Suprapubic skin (tissue), 4 donors: ENCODE measurements around the gene SLX1A. TPM values are rescaled to one million over a fixed set of nuclear protein-coding genes. Genes with fewer than 3 reads are reported as not detected.

Source experiments
- DNase-seq, 2 donors: peaks; one replicate each; pipeline ENCODE4 v3.0.0-alpha.2; 2019; ENCODE audit warnings: low spot score in 2 of 2
- H3K27ac ChIP-seq: fragments of 200-600 bp; sonication (generic); one replicate; pipeline ENCODE4 v1.5.1; 2019
- H3K27me3 ChIP-seq: fragments of 200-600 bp; sonication (generic); one replicate; pipeline ENCODE4 v1.5.1; 2019
- H3K36me3 ChIP-seq: fragments of 200-600 bp; sonication (generic); one replicate; pipeline ENCODE4 v1.5.1; 2019
- H3K4me1 ChIP-seq: fragments of 200-600 bp; sonication (generic); one replicate; pipeline ENCODE4 v1.5.1; 2019
- H3K4me3 ChIP-seq: fragments of 200-600 bp; sonication (generic); one replicate; pipeline ENCODE4 v1.5.1; 2019; ENCODE audit warnings: mild to moderate bottlenecking
- H3K9me3 ChIP-seq: fragments of 200-600 bp; sonication (generic); one replicate; pipeline ENCODE4 v1.5.1; 2019
- CTCF ChIP-seq, 2 donors: fragments of 200-600 bp in 1 of 2; fragments of 450-650 bp in 1 of 2; sonication (generic) in 1 of 2; IDR thresholded peaks; one replicate each; pipeline ENCODE4 v1.5.1; 2016 to 2019; ENCODE audit warnings: antibody characterized with exemption in 2 of 2, mild to moderate bottlenecking in 1 of 2, moderate library complexity in 1 of 2
- EP300 ChIP-seq: sonication (generic); formaldehyde crosslinking; IDR thresholded peaks from one replicate; pipeline ENCODE4 v1.6.1; 2017; ENCODE audit warnings: antibody characterized with exemption
- POLR2A ChIP-seq, 2 donors: fragments of 450-650 bp; IDR thresholded peaks; one replicate each; pipeline ENCODE4 v1.6.1; 2017; ENCODE audit warnings: antibody characterized with exemption in 2 of 2, mild to moderate bottlenecking in 2 of 2, moderate library complexity in 2 of 2
- POLR2AphosphoS5 ChIP-seq, 3 donors: sonication (generic); formaldehyde crosslinking; IDR thresholded peaks; one replicate each; pipeline ENCODE4 v1.6.1; 2017; ENCODE audit warnings: antibody characterized with exemption in 3 of 3
- WGBS: methylation state at CpG from one replicate; pipeline ENCODE4 v1.1.5; 2018; 5-methylcytosine and 5-hydroxymethylcytosine counted together
- total RNA-seq, 4 donors: library from RNA; depleted of rRNA; stranded (reverse); fragments of >200 nt; gene quantifications; one replicate each; pipeline ENCODE4 v1.1.0, GENCODE V29; 2016

SLX1A gene
- total RNA-seq, 4 donors from 2014 or later, result 27.3 to 56.2 (median 44.9) TPM

GRCh38 chr16:30151091-30151490, 42.6 kb upstream of the SLX1A start:
- H3K27ac ChIP-seq, result no peak overlapping the region
- no peak for DNase-seq
- no peaks in the 10 kb centered on the region for H3K36me3 ChIP-seq
- TF ChIP-seq EP300, result no peak
- TF ChIP-seq CTCF (IDR thresholded peaks at IDR 0.05), result no peak
- no peak for TF ChIP-seq POLR2A (IDR thresholded peaks at IDR 0.05)
- no peak for TF ChIP-seq POLR2AphosphoS5 (IDR thresholded peaks at IDR 0.05)
- whole genome bisulfite sequencing, result 90% methylated on average over 7 of the region's 7 CpGs
- H3K4me1 ChIP-seq, result no peaks in the 10 kb centered on the region
- no peaks in the 10 kb centered on the region for H3K27me3 ChIP-seq
- no peak overlapping the region for H3K4me3 ChIP-seq
- H3K9me3 ChIP-seq, result peaks cover 8% of the 10 kb centered on the region

- H3K27ac ChIP-seq, result no peak overlapping the region
- no peak for TF ChIP-seq CTCF (IDR thresholded peaks at IDR 0.05)
- TF ChIP-seq POLR2AphosphoS5 (IDR thresholded peaks at IDR 0.05), result no peak
- TF ChIP-seq POLR2A (IDR thresholded peaks at IDR 0.05), result no peak
- H3K9me3 ChIP-seq, result peaks cover 8% of the 10 kb centered on the region
- H3K36me3 ChIP-seq, result no peaks in the 10 kb centered on the region
- H3K4me3 ChIP-seq, result no peak overlapping the region
- no peak for DNase-seq
- no peaks in the 10 kb centered on the region for H3K27me3 ChIP-seq
- 97% methylated on average over 9 of the region's 9 CpGs for WGBS
- no peaks in the 10 kb centered on the region for H3K4me1 ChIP-seq
Observed at GRCh38 chr16:30152517-30152916, 41.2 kb upstream of the SLX1A start.

GRCh38 chr16:30155188-30155587, 38.5 kb upstream of the SLX1A start:
- 97% methylated on average over 5 of the region's 5 CpGs for WGBS
- Histone ChIP-seq H3K4me3 (no peak overlapping the region), H3K4me1 (no peaks in the 10 kb centered on the region), H3K36me3 (no peaks in the 10 kb centered on the region), H3K27me3 (no peaks in the 10 kb centered on the region), H3K27ac (no peak overlapping the region), H3K9me3 (no peaks in the 10 kb centered on the region)
- DNase-seq, result no peak
- TF ChIP-seq EP300 (no peak), CTCF (IDR thresholded peaks at IDR 0.05) (no peak), POLR2A (IDR thresholded peaks at IDR 0.05) (no peak), POLR2AphosphoS5 (IDR thresholded peaks at IDR 0.05) (no peak)

DNA sequence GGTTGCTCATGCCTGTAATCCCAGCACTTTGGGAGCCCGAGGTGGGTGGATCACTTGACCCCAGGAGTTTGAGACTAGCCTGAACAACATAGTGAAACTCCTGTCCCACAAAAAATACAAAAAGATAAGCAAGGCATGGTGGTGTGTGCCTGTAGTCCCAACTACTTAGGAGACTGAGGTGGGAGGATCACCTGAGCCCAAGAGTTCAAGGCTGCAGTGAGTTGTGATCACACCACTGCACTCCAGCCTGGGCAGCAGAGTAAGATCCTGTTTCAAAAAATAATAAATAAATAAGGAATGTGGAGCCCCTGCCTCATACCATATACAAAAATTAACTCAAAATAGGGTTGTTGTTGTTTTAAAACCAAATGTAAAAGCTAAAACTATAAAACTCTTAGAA, 36.5 kb upstream of the SLX1A start:
- Histone ChIP-seq H3K36me3 (no peaks in the 10 kb centered on the region), H3K27ac (no peak overlapping the region), H3K4me1 (no peaks in the 10 kb centered on the region), H3K4me3 (no peak overlapping the region), H3K27me3 (no peaks in the 10 kb centered on the region), H3K9me3 (no peaks in the 10 kb centered on the region)
- TF ChIP-seq POLR2AphosphoS5 (IDR thresholded peaks at IDR 0.05), result no peak
- TF ChIP-seq CTCF (IDR thresholded peaks at IDR 0.05), result no peak
- TF ChIP-seq POLR2A (IDR thresholded peaks at IDR 0.05), result no peak
- TF ChIP-seq EP300, result no peak
- DNase-seq, result no peak
- 40% methylated on average over 1 of the region's 1 CpG for WGBS

GRCh38 chr16:30163538-30163937, 30.1 kb upstream of the SLX1A start:
- TF ChIP-seq CTCF (IDR thresholded peaks at IDR 0.05) (no peak), EP300 (no peak), POLR2A (IDR thresholded peaks at IDR 0.05) (no peak), POLR2AphosphoS5 (IDR thresholded peaks at IDR 0.05) (no peak)
- Histone ChIP-seq H3K9me3 (no peaks in the 10 kb centered on the region), H3K36me3 (no peaks in the 10 kb centered on the region), H3K4me1 (no peaks in the 10 kb centered on the region), H3K4me3 (no peak overlapping the region), H3K27ac (no peak overlapping the region), H3K27me3 (no peaks in the 10 kb centered on the region)
- 58% methylated on average over 3 of the region's 3 CpGs for WGBS
- DNase-seq, result no peak
